Spleen (tissue), 11 donors: ENCODE data around the gene AHRR. TPM values are rescaled to one million over a fixed set of nuclear protein-coding genes. Genes with fewer than 3 reads are reported as not detected.
A peak's percentile ranks its signal among the peaks of the same experiment; 100 is the strongest.

ENCODE experiments used
- DNase-seq: peaks from one replicate; pipeline ENCODE4 v3.0.0-alpha.2; 2020
- H3K27ac ChIP-seq, 8 donors: fragments of 200-600 bp; sonication (generic) in 7 of 8; 1 replicate in 4 of 8; 2 replicates in 4 of 8; pipeline versions ENCODE4 v1.5.0 to v1.8.0; 2016 to 2021; ENCODE audit warnings: inconsistent platforms in 4 of 8, mild to moderate bottlenecking in 4 of 8, moderate library complexity in 1 of 8
- H3K27me3 ChIP-seq, 7 donors: fragments of 200-600 bp; sonication (generic) in 6 of 7; replicated peaks in 1 of 7; 1 replicate in 4 of 7; 2 replicates in 3 of 7; pipeline versions ENCODE4 v1.5.0 to v1.8.0; 2016 to 2021; ENCODE audit warnings: inconsistent platforms in 3 of 7, mild to moderate bottlenecking in 1 of 7
- H3K36me3 ChIP-seq, 6 donors: fragments of 200-600 bp; sonication (generic) in 5 of 6; 1 replicate in 4 of 6; 2 replicates in 2 of 6; pipeline versions ENCODE4 v1.5.0 to v1.8.0; 2016 to 2021; ENCODE audit warnings: inconsistent platforms in 2 of 6
- H3K4me1 ChIP-seq, 6 donors: fragments of 200-600 bp; sonication (generic) in 5 of 6; 1 replicate in 3 of 6; 2 replicates in 3 of 6; pipeline versions ENCODE4 v1.5.0 to v1.8.0; 2016 to 2021; ENCODE audit warnings: inconsistent platforms in 3 of 6
- H3K4me3 ChIP-seq, 8 donors: fragments of 200-600 bp; sonication (generic) in 7 of 8; 1 replicate in 4 of 8; 2 replicates in 4 of 8; pipeline versions ENCODE4 v1.5.0 to v1.8.0; 2016 to 2021; ENCODE audit warnings: inconsistent platforms in 4 of 8, mild to moderate bottlenecking in 4 of 8, moderate library complexity in 2 of 8
- H3K9me3 ChIP-seq, 8 donors: fragments of 200-600 bp; sonication (generic) in 7 of 8; 1 replicate in 4 of 8; 2 replicates in 4 of 8; pipeline versions ENCODE4 v1.5.0 to v1.8.0; 2016 to 2021; ENCODE audit warnings: inconsistent platforms in 4 of 8
- CTCF ChIP-seq, 11 experiments: fragments of 200-600 bp in 7 of 11; fragments of 450-650 bp in 4 of 11; sonication (generic) in 4 of 11; IDR thresholded peaks in 8 of 11; conservative IDR thresholded peaks in 3 of 11; 1 replicate in 7 of 11; 2 replicates in 4 of 11; pipeline versions ENCODE4 v1.4.0 to v1.8.0; 2016 to 2021; ENCODE audit warnings: antibody characterized with exemption in 11 of 11, inconsistent platforms in 4 of 11, mild to moderate bottlenecking in 1 of 11
- POLR2A ChIP-seq, 3 donors: fragments of 450-650 bp; IDR thresholded peaks; one replicate each; pipeline ENCODE4 v1.5.1; 2017; ENCODE audit warnings: antibody characterized with exemption in 3 of 3, mild to moderate bottlenecking in 1 of 3
- POLR2AphosphoS5 ChIP-seq, 3 donors: sonication (generic); formaldehyde crosslinking; IDR thresholded peaks; one replicate each; pipeline ENCODE4 v1.5.1; 2017; ENCODE audit warnings: antibody characterized with exemption in 3 of 3
- WGBS, 5 donors: extraction: QIAGEN DNeasy Blood & Tissue Kit in 3 of 5; methylation state at CpG; one replicate each; pipeline versions ENCODE4 v1.1.5 to v1.1.7; 2013 to 2018; 5-methylcytosine and 5-hydroxymethylcytosine counted together
- intact Hi-C: fragments of 100-400 bp; cut with DNase I; formaldehyde crosslinking; loops from one replicate; pipeline ENCODE4 v1.15.0; 2023; ENCODE audit warnings: low total_unique reads
- polyA plus RNA-seq, 3 donors: library from polyadenylated mRNA; stranded (reverse); fragments of 200-250 nt; gene quantifications; one replicate each; pipeline ENCODE4 v1.2.1, GENCODE V29; 2013
- total RNA-seq, 7 donors: library from RNA; depleted of rRNA in 3 of 7; stranded (reverse); fragments of >200 nt in 3 of 7; fragmentation: NEBNext Ultra II Directional in 4 of 7; extraction: Animal tissue kit (Norgen Biotek cat#: 25700) in 4 of 7; gene quantifications; one replicate each; pipeline versions ENCODE4 v1.1.0 to v1.2.1, GENCODE V29; 2016 to 2021
- donor health status: healthy with polysubstance abuse.
- donor health status: DM: no; HTN: no; CAD: no; lungs with moderate emphysema.
- donor health status: DM: no; HTN: no; CAD: no.
- donor health status: Bipolar disorder and iron deficiency.
- donor health status: healthy.
- donor health status: DM: no; HTN: no; CAD: no.
- donor health status: DM: yes; HTN: yes; CAD: no.

The AHRR gene
- total and polyA plus RNA-seq, 10 donors: 0.96 to 28.5 (median 13.2) TPM

- no peaks in the 10 kb centered on the region for H3K9me3 ChIP-seq
- no peak overlapping the region for H3K4me3 ChIP-seq
- 86 to 95% (median 90%) methylated on average over 5 to 13 of the region's 13 CpGs for whole genome bisulfite sequencing, 5 donors
- peak; percentile 56 for DNase-seq
- peaks cover 19 to 55% (median 39%) of the 10 kb centered on the region in 6 donors for H3K4me1 ChIP-seq
- peak overlapping the region in 1 of 8 donors; percentile 54 for H3K27ac ChIP-seq
- H3K36me3 ChIP-seq: no peaks in the 10 kb centered on the region
- H3K27me3 ChIP-seq: peaks cover 0 to 68% (median 17%) of the 10 kb centered on the region in 7 donors
- TF ChIP-seq POLR2A (IDR thresholded peaks at IDR 0.05) (no peak), POLR2AphosphoS5 (IDR thresholded peaks at IDR 0.05) (no peak), CTCF (IDR thresholded peaks at IDR 0.05 in 8 of 11, conservative IDR thresholded peaks at IDR 0.05 in 3 of 11) (no peak)
- intact Hi-C loops: no loop called here
Observed at GRCh38 chr5:372556-372995, 51.1 kb downstream of the AHRR start.

GRCh38 chr5:372996-373709, 51.6 kb downstream of the AHRR start:
- Histone ChIP-seq H3K27ac (peak overlapping the region in 2 of 8 donors; percentile 54 to 59), H3K4me3 (peak overlapping the region in 5 of 8 donors; percentile 17 to 59 (median 24)), H3K27me3 (peaks cover 0 to 68% (median 17%) of the 10 kb centered on the region in 7 donors), H3K36me3 (no peaks in the 10 kb centered on the region), H3K4me1 (peaks cover 15 to 50% (median 34%) of the 10 kb centered on the region in 6 donors), H3K9me3 (no peaks in the 10 kb centered on the region)
- DNase-seq: peak; percentile 77
- 55 to 69% (median 64%) methylated on average over 9 to 27 of the region's 27 CpGs for WGBS, 5 donors
- TF ChIP-seq CTCF (IDR thresholded peaks at IDR 0.05 in 8 of 11, conservative IDR thresholded peaks at IDR 0.05 in 3 of 11): no peak
- TF ChIP-seq POLR2AphosphoS5 (IDR thresholded peaks at IDR 0.05): no peak
- TF ChIP-seq POLR2A (IDR thresholded peaks at IDR 0.05): no peak
- intact Hi-C loops: no loop called here

- intact Hi-C loops: no loop called here
- 3 to 29% (median 6%) methylated on average over 10 to 86 of the region's 86 CpGs for WGBS, 5 donors
- Histone ChIP-seq H3K4me1 (peaks cover 7 to 42% (median 26%) of the 10 kb centered on the region in 6 donors), H3K27me3 (peaks cover 0 to 68% (median 17%) of the 10 kb centered on the region in 7 donors), H3K36me3 (no peaks in the 10 kb centered on the region), H3K4me3 (peak overlapping the region in 7 of 8 donors; percentile 11 to 59 (median 23)), H3K9me3 (no peaks in the 10 kb centered on the region), H3K27ac (peak overlapping the region in 3 of 8 donors; percentile 14 to 63 (median 59))
- TF ChIP-seq POLR2A (IDR thresholded peaks at IDR 0.05) (no peak), POLR2AphosphoS5 (IDR thresholded peaks at IDR 0.05) (peak in 2 of 3 donors; percentile 6 to 31), CTCF (IDR thresholded peaks at IDR 0.05 in 8 of 11, conservative IDR thresholded peaks at IDR 0.05 in 3 of 11) (no peak)
- peak; percentile 77 for DNase-seq
Observed at GRCh38 chr5:373710-374602, 52.4 kb downstream of the AHRR start.
